Measurements from ENCODE around the gene MKLN1.

MKLN1 gene

DNA sequence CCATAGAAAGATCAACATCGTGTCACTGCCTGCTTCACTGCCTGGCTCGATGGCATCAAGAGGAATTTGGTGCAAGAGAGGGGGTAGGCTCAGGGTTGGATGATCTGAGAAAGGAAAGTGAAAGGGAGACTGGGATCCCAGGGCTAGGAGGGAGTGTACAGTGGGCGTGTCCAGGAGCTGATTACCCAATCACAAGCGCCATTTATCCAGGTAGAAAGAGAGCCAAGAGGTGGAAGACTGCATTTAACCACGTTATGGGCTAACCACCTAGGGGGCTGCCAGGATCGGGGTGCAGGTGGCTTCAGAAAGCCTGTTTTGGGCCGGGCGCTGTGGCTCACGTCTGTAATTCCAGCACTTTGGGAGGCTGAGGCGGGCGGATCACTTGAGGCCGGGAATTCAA, 218.4 kb downstream of the MKLN1 start:
- no peak for DNase-seq (ENCODE audit: low read depth, low spot score)

Data from brain pericyte (primary cell).